Dedifferentiated amniotic fluid mesenchymal stem cell (primary cell): ENCODE measurements around the gene MYH10.

Experiments used
- DNase-seq: peaks from one replicate; pipeline ENCODE4 v3.0.0-alpha.2; 2016; ENCODE audit errors: extremely low spot score

MYH10 gene

DNA sequence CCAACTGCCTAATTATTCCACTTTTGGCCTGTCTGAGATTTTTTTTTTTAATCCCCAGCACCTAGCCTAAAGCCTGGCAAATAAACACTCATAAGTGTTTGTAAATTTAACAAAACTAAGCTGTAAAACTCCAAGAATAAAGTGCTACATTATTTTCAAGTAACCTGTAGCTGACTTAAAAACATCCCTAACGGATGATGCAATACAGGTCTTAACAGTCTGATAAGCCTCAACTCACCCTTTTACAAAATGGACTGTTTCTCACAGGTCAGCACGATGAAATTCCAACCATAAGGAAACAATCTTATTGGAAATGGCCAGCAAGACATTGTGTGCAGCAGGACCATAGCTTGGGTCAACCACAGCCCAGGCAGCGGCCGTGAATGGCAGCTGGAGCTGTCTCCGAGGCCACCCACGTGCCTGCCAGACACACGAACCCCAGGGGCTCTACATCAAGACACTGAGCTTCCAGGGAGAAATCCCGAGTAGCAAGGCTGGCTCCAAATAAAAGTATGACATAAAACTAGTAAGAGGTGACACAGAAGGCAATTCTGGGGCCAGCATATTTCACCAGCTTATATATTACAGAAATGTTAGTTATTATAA is 135.9 kb downstream of the MYH10 start:
- no peak for DNase-seq

DNA sequence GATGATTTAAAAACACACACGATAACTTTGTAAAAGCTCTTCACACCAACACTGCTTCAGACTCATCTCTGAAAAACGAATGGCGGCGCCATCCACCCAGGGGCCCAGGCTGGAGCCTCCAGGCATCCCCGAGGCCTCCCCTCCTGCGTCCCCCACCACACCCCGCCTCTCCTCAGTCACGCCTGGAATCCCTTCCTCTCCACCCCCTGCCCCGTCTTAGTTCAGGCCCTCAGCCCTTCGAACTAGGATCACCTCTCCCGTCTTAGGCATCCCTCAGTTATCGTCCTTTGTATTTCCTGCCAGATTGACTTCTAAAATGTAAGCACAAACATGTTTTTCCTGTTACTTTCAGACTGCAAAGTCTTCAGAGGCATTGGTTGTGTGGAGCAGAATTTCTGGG is 136.5 kb downstream of the MYH10 start:
- no peak for DNase-seq

DNA sequence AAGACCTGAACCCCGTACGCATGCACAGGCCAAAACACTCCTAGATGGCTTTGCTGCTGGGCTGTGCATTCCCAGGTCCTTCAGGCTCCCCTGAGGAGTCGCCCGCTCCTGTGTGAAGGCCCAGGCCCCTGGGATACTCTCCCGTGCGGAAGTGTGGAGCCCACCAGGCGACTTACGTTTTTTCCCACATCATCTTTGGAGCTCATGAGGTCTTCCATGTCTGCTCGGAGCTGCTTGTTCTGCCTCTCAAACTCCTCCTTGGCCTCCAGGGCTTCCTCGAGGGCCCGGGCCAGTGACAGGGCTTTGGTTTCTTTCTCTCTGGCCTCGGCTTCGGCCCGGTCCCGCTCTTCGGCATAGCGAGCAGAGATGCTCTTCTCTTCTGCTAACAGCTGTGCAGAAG is 138.4 kb downstream of the MYH10 start:
- DNase-seq = no peak

DNA sequence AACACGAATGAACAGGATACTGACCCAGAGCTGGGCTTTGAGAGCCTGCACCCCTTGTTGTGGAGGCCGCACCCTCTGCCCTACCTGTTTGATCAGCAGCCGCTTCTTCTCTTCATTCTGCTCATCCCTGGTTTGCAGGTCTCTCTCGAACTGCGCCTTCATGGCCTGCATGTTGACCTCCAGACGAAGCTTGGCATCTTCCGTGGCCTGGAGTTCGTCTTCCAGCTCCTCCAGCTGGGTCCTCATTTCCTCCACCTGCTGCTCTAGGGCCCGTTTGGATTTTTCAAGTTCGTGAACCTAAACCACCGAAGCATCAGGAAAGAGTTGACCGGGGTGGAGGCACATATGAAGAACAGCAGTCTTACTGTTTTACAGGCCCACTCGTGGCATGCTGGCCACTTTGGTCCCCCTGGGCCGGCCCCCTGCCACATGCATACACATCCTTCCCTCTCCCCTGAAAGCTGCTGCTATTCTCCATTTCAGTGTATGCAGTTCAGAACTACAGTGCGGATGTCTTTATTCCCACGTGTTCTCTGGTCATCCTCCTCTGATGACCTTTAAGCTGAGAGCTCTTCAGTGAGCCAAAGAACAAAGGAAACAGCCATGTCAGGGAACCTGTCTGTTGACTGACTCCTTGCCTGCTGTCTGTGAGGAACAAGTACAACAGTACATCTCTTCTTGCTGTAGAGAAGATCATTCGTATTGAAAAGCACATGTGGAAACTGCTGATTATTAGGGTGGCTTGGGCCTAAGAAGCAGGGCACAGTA is 140.1 kb downstream of the MYH10 start:
- no peak for DNase-seq

DNA sequence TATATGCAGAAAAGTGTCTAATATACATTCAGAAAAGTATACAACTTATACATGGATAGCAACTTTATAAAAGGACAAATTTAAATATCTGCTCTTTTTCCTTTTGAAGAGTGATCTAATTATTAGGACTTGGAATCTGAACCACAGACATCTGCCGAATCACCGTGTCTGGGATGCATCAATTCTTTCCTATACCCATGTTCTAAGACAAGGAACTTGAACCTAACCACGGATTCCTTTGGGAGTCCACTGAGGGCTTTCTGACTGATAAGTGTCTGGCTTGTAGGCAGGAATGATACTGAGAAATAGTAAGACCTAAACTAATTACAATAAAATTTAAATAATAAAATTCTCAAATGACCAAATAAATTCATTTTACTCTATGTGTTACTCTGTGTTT is 140.7 kb downstream of the MYH10 start:
- no peak for DNase-seq

DNA sequence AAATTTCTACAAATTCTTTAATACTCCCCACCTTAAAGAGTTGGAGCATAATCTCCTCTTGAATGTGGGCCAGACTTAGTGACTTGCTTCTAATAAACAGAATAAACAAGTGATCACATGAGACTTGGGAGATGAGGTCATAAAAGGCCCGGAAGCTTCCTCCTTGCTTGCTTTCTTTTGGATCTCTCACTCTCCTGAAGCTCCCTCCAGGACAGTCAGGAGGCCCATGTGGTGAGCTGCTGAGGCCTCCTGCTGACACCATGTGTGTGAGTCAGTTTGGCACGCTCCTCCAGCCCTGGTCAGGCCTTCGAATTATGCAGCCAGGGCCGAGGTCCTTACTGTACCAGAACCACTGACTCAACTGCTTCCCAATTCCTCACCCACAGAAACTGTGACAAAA is 141.6 kb downstream of the MYH10 start:
- peak; percentile 71 for DNase-seq

DNA sequence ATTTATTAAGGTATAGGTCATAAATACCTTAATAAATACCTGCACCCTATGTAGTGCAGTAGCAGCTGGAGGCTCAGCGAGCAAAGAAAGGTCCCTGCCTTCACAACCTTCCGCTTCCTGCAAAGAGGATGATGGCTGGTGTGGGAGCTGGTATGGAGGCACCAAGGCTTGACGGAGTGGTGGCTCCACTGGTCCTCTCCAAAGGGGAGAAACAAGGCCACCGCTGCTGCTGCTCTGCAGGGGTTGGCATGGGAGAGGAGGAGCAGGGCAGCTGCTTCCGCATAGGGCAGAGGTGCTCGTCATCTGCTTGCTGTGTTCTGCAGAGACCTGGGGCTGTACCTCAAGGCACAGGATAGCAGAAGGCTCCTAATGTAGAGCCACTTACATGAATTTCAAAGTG is 142.0 kb downstream of the MYH10 start:
- no peak for DNase-seq

DNA sequence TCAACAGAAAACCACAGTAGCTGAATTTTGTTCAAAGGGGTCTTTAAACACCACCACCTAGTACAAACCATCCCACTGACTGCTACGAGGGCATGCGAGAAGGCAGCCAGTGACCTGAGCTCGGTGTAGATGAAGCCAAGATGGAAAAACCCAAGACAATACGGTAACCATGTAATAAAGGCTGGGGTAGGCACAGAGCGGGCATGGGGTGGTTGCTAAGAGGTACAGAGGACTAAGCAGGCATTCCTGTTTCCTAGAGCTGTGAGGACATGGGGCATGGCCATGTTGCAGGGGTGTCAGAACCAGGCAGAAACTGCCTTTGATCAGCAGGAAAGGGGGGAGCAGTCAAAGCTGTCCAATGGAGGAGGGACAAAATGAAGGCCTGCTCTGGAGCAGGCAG is 142.8 kb downstream of the MYH10 start:
- DNase-seq = no peak

DNA sequence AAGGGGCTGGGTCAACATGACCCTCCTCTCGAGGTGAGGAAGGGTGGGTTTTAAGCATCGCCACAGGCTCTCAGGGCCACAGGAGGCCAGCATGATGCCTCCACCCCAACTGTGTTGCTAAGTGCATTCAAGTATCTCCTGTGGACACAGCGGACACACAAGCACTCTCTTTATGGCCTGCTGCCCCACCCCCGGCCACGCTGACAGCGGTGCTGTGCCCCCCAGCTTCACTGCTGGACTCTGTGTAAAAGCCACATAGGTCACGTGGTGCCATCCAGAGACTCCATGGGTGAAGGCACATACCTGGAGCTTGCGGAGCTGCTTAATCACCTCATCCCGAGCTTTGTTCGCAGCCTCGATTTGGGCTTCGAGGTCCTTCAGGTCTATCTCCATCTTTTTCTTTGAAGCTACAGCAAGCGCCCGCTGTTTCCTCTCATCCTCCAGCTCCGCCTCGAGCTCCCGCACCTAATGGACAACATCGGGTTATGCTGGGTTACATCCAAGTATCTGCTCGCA is 143.3 kb downstream of the MYH10 start:
- no peak for DNase-seq

DNA sequence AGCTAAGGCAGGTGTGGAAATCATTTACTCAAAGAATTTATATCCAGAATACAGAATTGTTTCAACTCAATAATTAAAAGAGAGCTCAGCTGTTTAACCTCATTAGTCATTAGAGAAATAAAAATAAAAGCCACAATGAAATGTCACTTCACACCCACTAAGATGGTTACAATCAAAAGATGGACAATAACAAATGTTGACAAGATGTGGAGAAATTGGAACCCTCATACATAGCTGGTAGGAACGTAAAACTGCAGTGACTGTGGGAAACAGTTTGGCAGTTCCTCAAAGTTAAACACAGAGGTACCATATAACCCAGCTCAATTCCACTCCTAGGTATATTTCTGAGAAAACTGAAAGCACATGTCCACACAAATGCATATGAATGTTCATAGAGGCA is 145.0 kb downstream of the MYH10 start:
- no peak for DNase-seq

DNA sequence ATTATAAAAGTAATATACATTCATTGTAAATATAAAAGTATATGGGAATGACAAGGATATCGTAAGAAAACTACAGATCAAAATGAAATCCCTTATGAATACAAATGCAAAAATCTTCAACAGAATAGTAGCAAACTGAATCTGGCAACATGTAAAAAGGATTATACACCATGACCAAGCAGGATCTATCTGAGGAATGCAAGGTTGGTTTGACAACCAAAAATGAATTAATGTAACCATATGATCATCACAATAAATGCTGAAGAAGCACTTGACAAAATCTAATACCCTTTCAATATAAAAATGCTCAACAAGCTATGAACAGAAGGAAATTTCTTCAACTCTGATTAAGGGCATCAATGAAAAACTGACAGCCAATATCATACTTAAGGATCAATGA is 146.1 kb downstream of the MYH10 start:
- DNase-seq = no peak

DNA sequence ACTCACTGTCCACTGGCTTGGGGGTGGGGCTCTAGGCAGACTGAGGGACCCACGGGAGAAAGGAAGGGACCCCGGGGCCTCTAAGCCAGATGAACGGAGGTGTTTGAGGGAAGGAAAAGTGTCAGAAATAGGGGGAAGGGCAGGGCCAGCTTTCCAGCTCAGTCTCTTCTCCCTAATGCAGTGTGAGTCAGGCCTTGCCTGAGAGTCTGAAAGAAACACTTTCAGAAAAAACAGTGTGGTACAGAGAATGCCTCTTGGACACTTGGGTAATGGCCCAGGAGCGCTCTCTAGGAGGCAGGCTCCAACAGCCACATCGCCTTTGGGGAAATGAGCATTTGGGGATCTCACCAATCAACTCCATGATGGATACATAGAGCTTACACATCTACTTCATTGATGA is 148.0 kb downstream of the MYH10 start:
- DNase-seq = no peak

DNA sequence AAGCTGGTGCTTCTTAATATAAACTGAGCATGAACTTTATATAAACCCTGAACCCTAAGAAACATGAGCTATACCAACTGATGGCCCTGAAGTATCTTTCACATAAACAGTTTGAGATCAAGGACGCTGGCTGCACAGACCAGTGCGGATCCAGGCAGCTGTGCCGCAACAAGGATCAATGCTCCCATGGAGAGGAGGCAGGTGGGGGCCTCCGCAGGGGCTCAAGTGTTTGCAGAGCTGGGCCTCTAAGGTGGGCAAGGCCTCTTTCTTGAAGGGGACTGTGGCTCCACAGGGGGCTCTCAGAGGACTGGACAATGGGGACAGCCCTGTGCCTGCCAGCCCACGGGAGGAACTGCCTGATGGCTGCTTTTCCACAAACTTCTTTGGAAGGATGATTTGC is 148.8 kb downstream of the MYH10 start:
- DNase-seq = no peak

DNA sequence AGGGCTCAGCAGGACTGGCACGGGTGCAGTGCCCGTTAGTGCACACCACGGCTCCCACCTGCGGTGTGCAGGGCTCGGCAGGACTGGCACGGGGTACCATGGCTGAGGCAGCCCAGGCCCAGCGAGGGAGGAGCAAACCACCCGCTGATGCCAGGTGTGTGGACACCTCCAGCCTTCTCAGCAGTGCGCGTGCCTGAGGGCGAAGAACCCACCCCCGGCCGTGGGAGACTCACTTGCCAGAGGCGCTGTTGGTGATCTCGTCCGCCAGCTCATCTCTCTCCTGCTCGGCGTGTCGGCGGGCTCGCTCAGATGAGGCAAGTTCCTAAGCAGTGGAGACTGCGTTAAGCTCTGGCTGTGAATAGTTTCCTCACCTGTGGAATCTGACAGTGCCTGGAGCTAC is 149.4 kb downstream of the MYH10 start:
- no peak for DNase-seq

DNA sequence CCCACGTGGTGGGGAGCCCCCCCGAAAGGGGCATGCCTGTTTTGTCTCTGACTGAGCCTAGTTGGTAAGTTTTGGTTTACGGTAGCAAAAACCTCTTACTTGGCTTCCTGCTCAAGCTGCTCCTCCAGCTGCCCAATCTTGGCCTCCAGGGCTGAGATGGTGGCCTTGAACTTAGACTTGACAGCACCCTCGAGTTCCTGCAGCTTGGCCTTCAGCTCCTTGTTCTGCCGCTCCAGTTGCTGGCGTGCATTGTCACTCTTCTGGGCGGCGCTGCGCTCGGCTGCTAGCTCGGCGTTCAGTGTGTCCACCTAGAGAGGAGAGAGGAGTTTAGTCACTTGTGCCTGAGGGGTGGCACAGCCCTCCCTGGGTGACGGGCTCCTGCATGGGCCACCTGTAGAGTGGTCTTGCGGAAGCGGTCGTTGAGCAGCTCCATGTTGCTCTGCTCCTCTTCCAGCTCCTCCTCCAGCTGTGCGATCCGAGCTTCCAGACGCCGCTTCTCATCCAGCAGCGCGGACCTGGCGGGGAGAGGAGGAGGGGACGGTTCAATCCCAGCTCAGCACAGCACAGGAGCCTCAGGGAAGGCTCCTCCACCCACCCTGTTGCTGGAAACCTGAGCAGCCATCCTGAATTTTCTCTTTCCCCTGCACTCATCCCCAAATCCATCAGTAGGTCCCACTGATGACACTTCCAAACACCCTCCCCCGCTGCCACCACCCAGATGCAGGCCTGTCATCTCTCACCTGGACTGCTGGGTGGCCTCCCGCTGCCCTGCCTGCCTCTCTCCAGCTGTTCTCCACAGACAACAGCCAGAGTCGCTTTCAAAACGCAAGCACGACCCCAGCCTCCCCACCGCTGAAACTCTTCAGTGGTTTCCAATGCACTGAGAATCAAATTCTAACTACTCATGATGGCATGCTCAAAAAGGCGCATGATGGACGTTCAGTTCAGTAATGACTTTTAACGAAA is 150.2 kb downstream of the MYH10 start:
- no peak for DNase-seq

DNA sequence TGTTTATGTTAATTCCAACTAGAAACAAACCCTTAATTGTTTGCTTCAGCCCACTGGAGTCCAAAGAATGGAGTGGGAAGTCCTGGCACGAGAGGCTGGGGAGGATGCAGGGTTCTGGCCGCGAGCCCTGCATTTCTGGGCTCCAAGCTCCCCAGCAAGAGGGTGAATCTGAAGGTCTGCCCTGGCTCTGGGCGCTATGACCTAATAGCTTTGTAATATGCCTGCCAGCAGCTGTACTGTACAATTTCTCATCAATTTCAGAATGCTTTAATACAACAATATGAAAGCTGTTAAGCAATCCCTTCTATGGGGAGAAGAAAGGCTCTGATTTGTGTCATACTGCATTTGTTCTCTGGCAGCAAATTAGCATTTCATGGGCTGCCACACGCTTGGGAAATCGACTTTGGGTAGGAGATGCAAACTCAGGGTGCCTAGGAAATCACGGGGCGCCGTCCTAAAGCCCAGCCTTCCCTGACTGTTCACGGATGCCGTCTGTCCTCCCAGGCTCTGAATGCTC is 151.0 kb downstream of the MYH10 start:
- no peak for DNase-seq

DNA sequence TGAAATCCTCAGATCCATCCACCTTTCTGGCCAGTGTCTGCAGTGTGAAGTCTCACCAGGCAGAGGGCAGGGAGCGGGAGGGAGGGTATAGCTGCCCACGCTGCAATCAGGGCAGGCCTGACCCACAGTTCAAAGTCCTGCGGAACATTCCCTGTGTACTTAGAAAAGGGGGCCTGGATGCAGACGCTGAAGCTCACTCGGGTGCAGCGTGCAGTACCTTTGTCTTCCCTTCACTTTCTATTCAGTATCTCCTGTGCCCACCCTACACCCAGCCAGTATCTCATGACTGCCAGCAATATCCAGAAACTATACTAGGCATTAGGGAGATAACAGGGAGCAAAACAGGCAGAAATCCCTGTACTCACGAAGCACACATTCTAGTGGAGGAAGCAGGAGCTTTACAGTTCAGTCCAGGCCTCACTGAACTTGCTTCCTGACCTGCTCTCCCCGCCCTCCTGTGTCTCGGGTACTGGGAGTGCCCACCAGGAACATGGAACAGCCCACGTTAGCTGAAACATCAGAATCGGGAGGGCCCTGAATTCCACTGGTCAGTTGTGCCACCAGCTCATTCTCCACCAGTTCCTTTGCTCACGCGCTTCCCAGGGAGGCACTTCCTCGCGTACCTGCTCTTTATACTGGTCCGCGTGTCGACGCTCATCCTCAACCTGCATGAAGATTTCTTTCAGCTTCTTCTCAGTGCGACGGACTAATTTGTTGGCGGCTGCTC is 152.6 kb downstream of the MYH10 start:
- DNase-seq = no peak

DNA sequence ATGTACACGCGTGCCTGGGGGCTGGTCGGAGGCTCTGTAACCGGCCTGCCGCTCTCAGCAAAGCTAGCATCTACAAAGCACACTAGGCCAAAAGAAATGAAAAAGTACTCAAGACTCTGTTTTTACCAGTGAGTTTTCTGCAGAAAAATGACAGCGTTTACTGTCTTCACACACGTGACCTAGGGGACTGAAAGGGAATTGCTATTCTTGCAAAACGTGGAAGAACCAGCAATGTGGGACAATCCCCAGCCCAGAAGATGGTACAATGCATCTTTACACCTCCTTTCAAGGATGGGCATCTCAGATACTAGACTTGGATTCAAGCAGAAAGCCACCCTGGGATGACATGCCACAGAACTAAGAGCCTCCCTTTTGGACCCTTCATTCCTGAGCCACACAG is 153.4 kb downstream of the MYH10 start:
- DNase-seq = no peak

DNA sequence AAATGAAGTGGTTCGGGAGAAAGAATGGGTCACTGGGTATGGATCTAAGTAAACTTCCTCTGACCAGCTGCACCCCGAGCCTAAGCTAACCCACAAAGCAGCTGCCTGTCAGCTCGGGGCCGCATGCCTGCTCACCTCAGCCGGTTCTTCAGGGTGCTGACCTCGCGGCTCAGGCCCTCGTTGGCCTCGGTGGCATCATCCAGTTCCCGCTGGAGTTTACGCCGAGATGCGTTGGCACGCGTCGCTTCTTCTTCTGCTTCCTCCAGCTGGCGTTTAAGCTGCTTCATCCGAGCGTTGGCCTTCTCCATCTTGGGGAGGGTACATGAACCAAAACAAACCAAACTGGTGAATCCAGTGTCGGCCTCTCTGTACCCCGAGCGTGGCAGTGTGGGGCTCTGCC is 153.8 kb downstream of the MYH10 start:
- no peak for DNase-seq

DNA sequence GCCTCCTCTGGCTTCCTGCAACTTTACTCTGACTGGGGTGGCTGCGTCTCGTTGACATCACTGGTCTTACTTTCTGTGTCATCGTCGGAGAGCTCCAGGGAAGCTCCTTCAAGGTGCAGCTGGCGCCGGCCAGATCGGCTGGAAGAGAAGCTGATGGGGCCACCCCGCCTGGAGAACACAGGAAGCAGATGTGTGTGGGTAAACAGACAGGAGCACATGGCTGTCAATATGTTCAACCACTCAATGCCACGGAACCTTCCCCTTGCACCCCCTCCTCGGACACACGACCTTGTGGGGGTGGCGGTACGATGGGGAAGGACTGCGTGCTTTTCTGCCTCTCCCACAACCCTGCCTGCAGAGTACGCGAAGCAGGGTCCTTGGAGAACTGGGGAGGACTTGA is 154.7 kb downstream of the MYH10 start:
- no peak for DNase-seq

DNA sequence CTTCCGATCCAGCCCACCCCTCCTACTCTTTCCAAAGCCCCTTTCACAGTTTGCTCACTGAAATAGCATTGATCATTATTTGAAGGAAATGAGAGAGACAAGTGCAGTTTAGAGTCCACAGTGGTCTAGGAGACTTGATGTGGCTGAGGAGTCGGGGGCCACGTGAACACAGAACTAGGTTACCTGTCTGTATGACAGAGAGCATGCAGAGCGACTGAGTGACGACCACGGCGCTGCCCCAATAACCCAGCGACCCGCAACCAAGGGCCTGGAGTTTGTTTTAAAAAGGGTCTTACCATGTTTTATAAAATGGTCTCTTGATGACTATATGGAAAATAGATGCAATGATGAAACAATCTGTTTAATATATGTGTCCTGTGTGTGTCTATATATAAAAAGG is 155.3 kb downstream of the MYH10 start:
- no peak for DNase-seq

DNA sequence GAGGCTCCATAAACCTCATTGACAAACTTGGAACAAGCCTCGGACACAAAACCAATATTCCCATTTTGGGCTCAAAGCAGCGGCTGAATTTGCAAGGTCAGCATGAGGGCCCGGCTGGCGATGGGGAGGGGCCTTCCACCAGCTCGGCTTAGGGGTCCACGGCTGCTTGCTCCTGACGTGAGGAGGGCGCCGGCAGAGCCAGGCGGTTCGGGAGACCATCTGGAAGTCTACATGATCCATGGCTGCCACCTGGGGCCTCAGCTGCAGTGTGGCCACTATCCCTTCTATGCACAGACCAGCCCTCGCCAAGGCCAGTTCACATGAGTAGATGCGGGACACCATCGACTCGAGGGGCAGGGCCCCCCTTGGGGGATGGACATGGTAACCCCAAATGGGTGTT is 155.7 kb downstream of the MYH10 start:
- no peak for DNase-seq
